SK-N-SH treated with all-trans-retinoic acid at 6 μM for 48 hours (cell line): ENCODE data around the gene CLDN20.

Source experiments
- ATAC-seq: fragments of 200-7000 bp; cut with Tn5 transposase; 3 replicates; pipeline ENCODE4 v1.9.1; 2020; ENCODE audit warnings: mild to moderate bottlenecking, moderate library complexity
- ARNTL ChIP-seq: fragments of 450-650 bp; formaldehyde crosslinking; IDR thresholded peaks from 2 replicates; pipeline ENCODE4 v1.5.0; 2020; ENCODE audit warnings: low read depth, mild to moderate bottlenecking, moderate library complexity, borderline replicate concordance
- BACH2 ChIP-seq: fragments of 250-450 bp; sonication (Bioruptor Pico); IDR thresholded peaks from 2 replicates; pipeline ENCODE4 v1.9.0; 2021; ENCODE audit warnings: mild to moderate bottlenecking, borderline replicate concordance
- CREB5 ChIP-seq: fragments of 250-450 bp; sonication (Bioruptor Pico); IDR thresholded peaks from 2 replicates; pipeline ENCODE4 v1.5.1; 2020; ENCODE audit warnings: low read depth, mild to moderate bottlenecking, moderate library complexity
- CSDC2 ChIP-seq: fragments of 250-450 bp; sonication (Bioruptor Pico); IDR thresholded peaks from 2 replicates; pipeline ENCODE4 v1.5.0; 2020; ENCODE audit warnings: mild to moderate bottlenecking, moderate library complexity
- ESRRG ChIP-seq: fragments of 250-450 bp; sonication (Bioruptor Pico); IDR thresholded peaks from 2 replicates; pipeline ENCODE4 v1.6.1; 2021; ENCODE audit warnings: mild to moderate bottlenecking
- GLIS3 ChIP-seq: fragments of 250-450 bp; sonication (Bioruptor Pico); IDR thresholded peaks from 2 replicates; pipeline ENCODE4 v1.5.0; 2020; ENCODE audit warnings: mild to moderate bottlenecking, moderate library complexity
- ISL1 ChIP-seq: fragments of 250-450 bp; sonication (Bioruptor Pico); IDR thresholded peaks from 2 replicates; pipeline ENCODE4 v2.1.2; 2022; ENCODE audit warnings: mild to moderate bottlenecking, moderate library complexity
- OSR1 ChIP-seq: fragments of 250-450 bp; sonication (Bioruptor Pico); IDR thresholded peaks from 2 replicates; pipeline ENCODE4 v1.8.0; 2022; ENCODE audit warnings: moderate library complexity, mild to moderate bottlenecking, inconsistent platforms
- PATZ1 ChIP-seq: fragments of 250-450 bp; sonication (Bioruptor Pico); IDR thresholded peaks from 2 replicates; pipeline ENCODE4 v1.8.0; 2020; ENCODE audit warnings: mild to moderate bottlenecking, moderate library complexity, borderline replicate concordance
- POU6F1 ChIP-seq: fragments of 250-450 bp; sonication (Bioruptor Pico); IDR thresholded peaks from 2 replicates; pipeline ENCODE4 v1.8.0; 2021; ENCODE audit warnings: low read depth, mild to moderate bottlenecking, moderate library complexity, borderline replicate concordance
- PPARA ChIP-seq: fragments of 250-450 bp; sonication (Bioruptor Pico); IDR thresholded peaks from 2 replicates; pipeline ENCODE4 v1.5.0; 2020; ENCODE audit warnings: mild to moderate bottlenecking, borderline replicate concordance
- RARB ChIP-seq: fragments of 250-450 bp; sonication (Bioruptor Pico); IDR thresholded peaks from 2 replicates; pipeline ENCODE4 v1.8.0; 2021; ENCODE audit warnings: mild to moderate bottlenecking, moderate library complexity
- SNAI2 ChIP-seq: fragments of 250-450 bp; sonication (Bioruptor Pico); IDR thresholded peaks from 2 replicates; pipeline ENCODE4 v1.5.0; 2020; ENCODE audit warnings: mild to moderate bottlenecking, moderate library complexity
- TCF4 ChIP-seq: fragments of 250-450 bp; sonication (Bioruptor Pico); IDR thresholded peaks from 2 replicates; pipeline ENCODE4 v1.8.0; 2021; ENCODE audit warnings: mild to moderate bottlenecking, moderate library complexity, borderline replicate concordance
- TOX ChIP-seq: fragments of 250-450 bp; sonication (Bioruptor Pico); IDR thresholded peaks from 2 replicates; pipeline ENCODE4 v1.8.0; 2021; ENCODE audit warnings: mild to moderate bottlenecking, moderate library complexity, borderline replicate concordance
- TSHZ2 ChIP-seq: fragments of 250-450 bp; sonication (Bioruptor Pico); IDR thresholded peaks from 2 replicates; pipeline ENCODE4 v1.5.0; 2020; ENCODE audit warnings: mild to moderate bottlenecking, moderate library complexity
- ZC3H10 ChIP-seq: fragments of 250-450 bp; sonication (Bioruptor Pico); IDR thresholded peaks from 2 replicates; pipeline ENCODE4 v1.5.1; 2021; ENCODE audit warnings: mild to moderate bottlenecking, moderate library complexity
- ZFP3 ChIP-seq: fragments of 250-450 bp; sonication (Bioruptor Pico); IDR thresholded peaks from 2 replicates; pipeline ENCODE4 v1.5.0; 2020; ENCODE audit warnings: mild to moderate bottlenecking, moderate library complexity
- ZFP30 ChIP-seq: fragments of 450-650 bp; formaldehyde crosslinking; IDR thresholded peaks from 2 replicates; pipeline ENCODE4 v1.5.0; 2022; ENCODE audit warnings: mild to moderate bottlenecking, moderate library complexity
- ZNF565 ChIP-seq: fragments of 450-650 bp; formaldehyde crosslinking; conservative IDR thresholded peaks from 2 replicates; pipeline ENCODE4 v1.5.0; 2020; ENCODE audit warnings: low read depth, mild to moderate bottlenecking, moderate library complexity
- ZNF70 ChIP-seq: fragments of 450-650 bp; formaldehyde crosslinking; IDR thresholded peaks from 2 replicates; pipeline ENCODE4 v1.5.0; 2020; ENCODE audit warnings: mild to moderate bottlenecking, moderate library complexity
- ZNF8 ChIP-seq: fragments of 450-650 bp; formaldehyde crosslinking; IDR thresholded peaks from 2 replicates; pipeline ENCODE4 v1.5.0; 2020; ENCODE audit warnings: mild to moderate bottlenecking, moderate library complexity

Gene CLDN20

GRCh38 chr6:155252581-155252980 lies 11.2 kb upstream of the CLDN20 start:
- no peak for TF ChIP-seq ZNF70 (CRISPR knock-in tag)
- TF ChIP-seq ESRRG (CRISPR knock-in tag) = no peak
- TF ChIP-seq PPARA = no peak
- no peak for TF ChIP-seq ZFP30
- no peak for TF ChIP-seq GLIS3 (CRISPR knock-in tag)
- no peak for TF ChIP-seq CREB5
- no peak for TF ChIP-seq TCF4 (CRISPR knock-in tag)
- no peak for TF ChIP-seq BACH2 (CRISPR knock-in tag)
- TF ChIP-seq SNAI2 (CRISPR knock-in tag) = no peak
- no peak for TF ChIP-seq OSR1
- no peak for TF ChIP-seq ZC3H10 (CRISPR knock-in tag)
- TF ChIP-seq, all 23 proteins: peak for 0
- ATAC-seq = no peak

- no peak; the same call in 2 of the 3 replicates for ATAC-seq
Observed at GRCh38 chr6:155253337-155253736, 10.5 kb upstream of the CLDN20 start.

GRCh38 chr6:155254139-155254538 lies 9.7 kb upstream of the CLDN20 start:
- ATAC-seq = no peak
- TF ChIP-seq TOX (CRISPR knock-in tag) (no peak), SNAI2 (CRISPR knock-in tag) (no peak), GLIS3 (CRISPR knock-in tag) (no peak), CSDC2 (CRISPR knock-in tag) (no peak), OSR1 (no peak), BACH2 (CRISPR knock-in tag) (no peak), TCF4 (CRISPR knock-in tag) (no peak), ISL1 (CRISPR knock-in tag) (no peak), RARB (CRISPR knock-in tag) (no peak), ZNF565 (CRISPR knock-in tag) (no peak), ZC3H10 (CRISPR knock-in tag) (no peak), PATZ1 (CRISPR knock-in tag) (no peak), ARNTL (CRISPR knock-in tag) (no peak), POU6F1 (no peak), ZNF70 (CRISPR knock-in tag) (no peak), ZFP3 (no peak)

More at GRCh38 chr6:155253337-155253736, 10.5 kb upstream of the CLDN20 start:
- TF ChIP-seq PATZ1 (CRISPR knock-in tag) (no peak), ZNF565 (CRISPR knock-in tag) (no peak), ZFP30 (no peak), SNAI2 (CRISPR knock-in tag) (no peak), CSDC2 (CRISPR knock-in tag) (no peak), TSHZ2 (no peak), ESRRG (CRISPR knock-in tag) (no peak), ZNF8 (CRISPR knock-in tag) (no peak), ZFP3 (no peak), GLIS3 (CRISPR knock-in tag) (no peak)
- TF ChIP-seq, all 23 proteins: peak for 0
